Measurements from ENCODE around the gene COL16A1. TPM values are rescaled to one million over a fixed set of nuclear protein-coding genes. Genes with fewer than 3 reads are reported as not detected.

Gene COL16A1
- total and polyA plus RNA-seq, 2 of the 13 experiments (the other 11 are each of a cell fraction or from before 2014, with no cell fraction given), result 4.3 to 12.2 TPM

GRCh38 chr1:31626223-31627207 is 77.3 kb downstream of the COL16A1 start:
- ATAC-seq (no peak), FAIRE-seq (no peak), DNase-seq (ENCODE audit: low spot score) (no peak)
- POLR2A ChIA-PET, result interaction anchor here (1.3 kb wide), 1 partner anchor 8 kb away, joined by 3 read pairs; no protein-coding TSS in a partner anchor
- H3K27ac ChIP-seq (ENCODE audit: extremely low read length, insufficient read depth, low read length), result no peak overlapping the region
- no peaks in the 10 kb centered on the region for H4K20me1 ChIP-seq (ENCODE audit: insufficient read depth, low read length)
- H3K36me3 ChIP-seq (replicated peaks in 1 of 2; ENCODE audit: control insufficient read depth in 1 of 2, insufficient read depth in 2 of 2, low read length in 2 of 2), result peaks cover 17 to 32% of the 10 kb centered on the region in 2 experiments; a peak in 4 of 5 replicates
- in situ Hi-C loops (cut with HindIII; ENCODE audit: extremely low pct_ligation_motif_present, low pct_unique_long_range_greater_than_20kb) (no loop called here), intact Hi-C loops (cut with micrococcal nuclease; ENCODE audit: unreplicated experiment) (no loop called here)
- no peaks in the 10 kb centered on the region for H3K27me3 ChIP-seq (ENCODE audit: control insufficient read depth in 1 of 2, insufficient read depth in 2 of 2, low read length in 2 of 2)
- no peaks in the 10 kb centered on the region for H3K4me1 ChIP-seq (ENCODE audit: insufficient read depth, low read length)
- H3K79me2 ChIP-seq (ENCODE audit: insufficient read depth, low read length), result no peaks in the 10 kb centered on the region
- no peak for TF ChIP-seq TBP (CRISPR knock-in tag; IDR thresholded peaks at IDR 0.05)
- no peak for TF ChIP-seq NFE2L1 (CRISPR knock-in tag; IDR thresholded peaks at IDR 0.05; ENCODE audit: borderline replicate concordance)
- no peak for TF ChIP-seq ZNF446 (CRISPR knock-in tag; IDR thresholded peaks at IDR 0.05)
- no peak overlapping the region for H3K4me3 ChIP-seq (replicated peaks in 1 of 3; ENCODE audit: insufficient read depth in 1 of 3, low read depth in 2 of 3, low read length in 3 of 3)
- BruUV-seq (replicated peaks), result TSS peak; percentile 24
- no peak overlapping the region for H3K4me2 ChIP-seq (ENCODE audit: low read depth, low read length)
- H3K9me3 ChIP-seq (ENCODE audit: low read length), result no peaks in the 10 kb centered on the region
- CTCF ChIA-PET (ENCODE audit: low intra/inter-chr PET ratio, low total read pairs), result no interaction called here
- WGBS (ENCODE audit: low lambda C conversion rate), result 91% methylated on average over 18 of the region's 23 CpGs
- H3K9ac ChIP-seq (ENCODE audit: insufficient read depth, low read depth, low read length), result no peak overlapping the region
- no peak overlapping the region for H2AFZ ChIP-seq (ENCODE audit: low read length)

GRCh38 chr1:31625561-31626222 is 78.1 kb downstream of the COL16A1 start:
- Histone ChIP-seq H3K27ac (ENCODE audit: extremely low read length, insufficient read depth, low read length) (no peak overlapping the region), H3K9me3 (ENCODE audit: low read length) (no peaks in the 10 kb centered on the region), H3K4me3 (replicated peaks in 1 of 3; ENCODE audit: insufficient read depth in 1 of 3, low read depth in 2 of 3, low read length in 3 of 3) (no peak overlapping the region), H4K20me1 (ENCODE audit: insufficient read depth, low read length) (no peaks in the 10 kb centered on the region), H3K4me2 (ENCODE audit: low read depth, low read length) (no peak overlapping the region), H3K4me1 (ENCODE audit: insufficient read depth, low read length) (no peaks in the 10 kb centered on the region), H2AFZ (ENCODE audit: low read length) (no peak overlapping the region), H3K27me3 (ENCODE audit: control insufficient read depth in 1 of 2, insufficient read depth in 2 of 2, low read length in 2 of 2) (no peaks in the 10 kb centered on the region), H3K36me3 (replicated peaks in 1 of 2; ENCODE audit: control insufficient read depth in 1 of 2, insufficient read depth in 2 of 2, low read length in 2 of 2) (peaks cover 12 to 26% of the 10 kb centered on the region in 2 experiments; a peak in 4 of 5 replicates), H3K79me2 (ENCODE audit: insufficient read depth, low read length) (no peaks in the 10 kb centered on the region), H3K9ac (ENCODE audit: insufficient read depth, low read depth, low read length) (no peak overlapping the region)
- no TSS peak for BruUV-seq (replicated peaks)
- intact Hi-C loops (cut with micrococcal nuclease; ENCODE audit: unreplicated experiment), result no loop called here
- FAIRE-seq (no peak), ATAC-seq (no peak; the same call in 2 of the 3 replicates), DNase-seq (ENCODE audit: low spot score) (no peak)
- POLR2A ChIA-PET, result no interaction called here
- 91% methylated on average over 3 of the region's 4 CpGs for WGBS (ENCODE audit: low lambda C conversion rate)
- in situ Hi-C loops (cut with HindIII; ENCODE audit: extremely low pct_ligation_motif_present, low pct_unique_long_range_greater_than_20kb), result no loop called here
- CTCF ChIA-PET (ENCODE audit: low intra/inter-chr PET ratio, low total read pairs), result no interaction called here
- TF ChIP-seq TEAD2 (CRISPR knock-in tag; IDR thresholded peaks at IDR 0.05), result no peak
- TF ChIP-seq ATRX (CRISPR knock-in tag; IDR thresholded peaks at IDR 0.05; ENCODE audit: borderline replicate concordance), result no peak
- peak; percentile 76 for TF ChIP-seq ZKSCAN1 (IDR thresholded peaks at IDR 0.05; ENCODE audit: low read length)
- TF ChIP-seq ZC3H13 (CRISPR knock-in tag; IDR thresholded peaks at IDR 0.05), result no peak
